Neutrophil (primary cell): Measurements from ENCODE around the gene RYR2.

Experiments
- H3K27ac ChIP-seq: fragments of 200-600 bp; sonication (generic); 2 replicates; pipeline ENCODE4 v1.5.1; 2016; ENCODE audit warnings: mild to moderate bottlenecking, moderate library complexity
- H3K27me3 ChIP-seq: fragments of 200-600 bp; sonication (generic); 2 replicates; pipeline ENCODE4 v1.6.0; 2016; ENCODE audit warnings: mild to moderate bottlenecking
- H3K36me3 ChIP-seq: fragments of 200-600 bp; sonication (generic); 2 replicates; pipeline ENCODE4 v1.5.1; 2017
- H3K4me1 ChIP-seq, 2 experiments: fragments of 200-600 bp in 1 of 2; sonication (generic) in 1 of 2; 1 replicate in 1 of 2; 2 replicates in 1 of 2; pipeline versions ENCODE4 v1.5.1 to v1.6.1; 2013 to 2016; ENCODE audit warnings: low read depth in 1 of 2, low read length in 1 of 2, mild to moderate bottlenecking in 1 of 2, moderate library complexity in 1 of 2; ENCODE audit not compliant: control insufficient read depth in 1 of 2, insufficient read depth in 1 of 2
- H3K4me3 ChIP-seq, 2 experiments: fragments of 200-600 bp in 1 of 2; sonication (generic) in 1 of 2; 1 replicate in 1 of 2; 2 replicates in 1 of 2; pipeline ENCODE4 v1.5.1; 2013 to 2016; ENCODE audit warnings: low read depth in 1 of 2, low read length in 1 of 2, mild to moderate bottlenecking in 1 of 2, moderate library complexity in 1 of 2
- H3K9me3 ChIP-seq: fragments of 200-600 bp; sonication (generic); 2 replicates; pipeline ENCODE4 v1.5.1; 2016
- TF ChIP-seq, protein P1 (sequence below): fragments of 200-600 bp; sonication (generic); IDR thresholded peaks from 2 replicates; pipeline ENCODE4 v1.5.1; 2016; ENCODE audit warnings: antibody characterized with exemption

The RYR2 gene

DNA sequence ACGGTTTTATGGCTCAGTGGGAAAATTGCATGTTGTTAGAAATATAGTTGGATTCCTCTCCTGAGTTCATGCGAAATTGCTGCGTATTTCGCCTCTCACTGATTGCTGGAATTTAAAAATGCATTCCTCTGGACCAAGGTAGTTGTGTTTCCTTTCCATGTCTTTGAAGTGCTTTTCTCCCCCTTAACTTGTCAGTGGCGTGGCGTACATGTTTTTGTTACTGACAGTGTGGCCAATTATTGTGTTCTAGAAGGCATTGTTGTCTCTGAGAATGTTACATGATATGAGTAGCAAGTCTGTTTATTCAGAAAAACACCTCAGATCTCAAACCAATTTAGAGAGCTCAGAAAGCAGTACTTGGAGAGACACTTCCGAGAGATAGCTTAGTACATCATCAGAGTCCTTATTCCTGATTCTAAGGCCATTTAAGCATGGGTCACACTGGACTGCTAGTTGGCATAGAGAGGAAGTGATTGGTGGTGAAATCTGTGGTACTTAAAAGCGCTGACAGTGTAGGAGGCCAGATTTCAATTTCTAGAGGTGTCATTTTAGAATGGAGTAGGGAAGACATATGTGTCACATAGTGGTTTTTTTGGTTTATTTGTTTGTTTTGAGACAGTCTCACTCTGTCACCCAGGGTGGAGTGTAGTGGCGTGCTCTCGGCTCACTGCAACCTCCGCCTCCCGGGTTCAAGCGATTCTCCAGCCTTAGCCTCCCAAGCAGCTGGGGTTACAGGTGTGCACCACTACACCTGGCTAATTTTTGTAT lies 184.4 kb downstream of the RYR2 start:
- Histone ChIP-seq H3K9me3 (no peaks in the 10 kb centered on the region), H3K27ac (no peak overlapping the region), H3K27me3 (no peaks in the 10 kb centered on the region), H3K36me3 (no peaks in the 10 kb centered on the region), H3K4me3 (no peak overlapping the region), H3K4me1 (no peaks in the 10 kb centered on the region)
- TF ChIP-seq, protein P1, sequence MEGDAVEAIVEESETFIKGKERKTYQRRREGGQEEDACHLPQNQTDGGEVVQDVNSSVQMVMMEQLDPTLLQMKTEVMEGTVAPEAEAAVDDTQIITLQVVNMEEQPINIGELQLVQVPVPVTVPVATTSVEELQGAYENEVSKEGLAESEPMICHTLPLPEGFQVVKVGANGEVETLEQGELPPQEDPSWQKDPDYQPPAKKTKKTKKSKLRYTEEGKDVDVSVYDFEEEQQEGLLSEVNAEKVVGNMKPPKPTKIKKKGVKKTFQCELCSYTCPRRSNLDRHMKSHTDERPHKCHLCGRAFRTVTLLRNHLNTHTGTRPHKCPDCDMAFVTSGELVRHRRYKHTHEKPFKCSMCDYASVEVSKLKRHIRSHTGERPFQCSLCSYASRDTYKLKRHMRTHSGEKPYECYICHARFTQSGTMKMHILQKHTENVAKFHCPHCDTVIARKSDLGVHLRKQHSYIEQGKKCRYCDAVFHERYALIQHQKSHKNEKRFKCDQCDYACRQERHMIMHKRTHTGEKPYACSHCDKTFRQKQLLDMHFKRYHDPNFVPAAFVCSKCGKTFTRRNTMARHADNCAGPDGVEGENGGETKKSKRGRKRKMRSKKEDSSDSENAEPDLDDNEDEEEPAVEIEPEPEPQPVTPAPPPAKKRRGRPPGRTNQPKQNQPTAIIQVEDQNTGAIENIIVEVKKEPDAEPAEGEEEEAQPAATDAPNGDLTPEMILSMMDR, result no peak

DNA sequence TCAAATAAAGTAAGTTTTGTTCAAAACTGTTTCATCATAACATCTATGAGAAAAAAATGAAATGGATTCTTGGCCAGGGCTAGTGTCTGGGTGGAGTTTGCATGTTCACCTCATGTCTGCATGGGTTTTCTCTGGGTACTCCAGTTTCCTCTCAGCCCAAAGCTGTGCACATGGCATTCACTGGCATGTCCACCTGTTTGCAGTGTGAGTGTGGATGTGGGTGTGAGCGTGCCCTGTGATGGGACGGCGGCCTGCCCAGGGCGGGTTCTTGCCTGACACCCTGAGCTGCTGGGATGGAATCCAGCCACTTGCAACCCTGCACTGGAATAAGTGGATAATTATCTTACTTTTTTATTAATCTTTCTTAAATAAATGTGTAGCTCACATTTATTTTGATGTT lies 185.5 kb downstream of the RYR2 start:
- Histone ChIP-seq H3K27ac (no peak overlapping the region), H3K36me3 (no peaks in the 10 kb centered on the region), H3K9me3 (no peaks in the 10 kb centered on the region), H3K4me1 (no peaks in the 10 kb centered on the region), H3K27me3 (no peaks in the 10 kb centered on the region), H3K4me3 (no peak overlapping the region)
- TF ChIP-seq, protein P1, result no peak

DNA sequence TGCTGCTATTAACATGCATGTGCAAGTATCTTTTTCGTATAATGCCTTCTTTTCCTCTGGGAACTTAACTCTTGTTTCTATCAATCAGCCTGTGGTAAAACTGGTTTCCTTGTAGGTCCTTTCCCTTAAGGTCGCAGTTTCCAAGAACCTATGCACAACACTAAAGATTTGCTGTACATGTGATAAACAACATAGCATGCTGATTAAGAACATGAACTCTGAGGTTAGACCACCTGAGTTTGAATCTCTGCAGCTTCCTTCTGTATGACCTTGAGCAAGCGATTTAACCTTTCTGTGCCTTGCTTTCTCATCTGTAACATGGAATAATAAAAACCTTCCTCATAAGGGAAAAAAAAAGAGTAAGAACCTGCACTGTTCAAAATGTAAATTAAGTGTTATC lies 186.4 kb downstream of the RYR2 start:
- Histone ChIP-seq H3K27me3 (no peaks in the 10 kb centered on the region), H3K4me3 (no peak overlapping the region), H3K27ac (no peak overlapping the region), H3K4me1 (no peaks in the 10 kb centered on the region), H3K9me3 (no peaks in the 10 kb centered on the region), H3K36me3 (no peaks in the 10 kb centered on the region)
- TF ChIP-seq, protein P1, result no peak

DNA sequence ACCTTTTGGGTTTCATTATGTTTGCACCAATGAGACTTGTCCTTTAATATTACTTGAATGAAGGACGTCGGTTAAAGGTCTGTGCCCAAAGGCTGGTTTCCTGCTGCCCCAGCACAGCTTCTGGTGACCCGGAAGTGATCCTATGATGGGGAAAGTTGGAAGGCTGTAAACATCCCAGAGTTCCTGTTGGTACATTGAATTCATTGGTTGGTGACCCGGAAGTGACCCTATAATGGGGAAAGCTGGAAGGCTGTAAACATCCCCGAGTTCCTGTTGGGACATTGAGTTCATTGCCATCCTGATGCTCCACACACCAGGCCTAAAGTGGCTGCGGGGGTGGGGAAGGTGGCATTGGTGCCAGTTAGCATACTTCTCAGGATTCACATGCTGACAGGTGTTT lies 187.3 kb downstream of the RYR2 start:
- Histone ChIP-seq H3K27ac (no peak overlapping the region), H3K27me3 (no peaks in the 10 kb centered on the region), H3K9me3 (no peaks in the 10 kb centered on the region), H3K4me1 (no peaks in the 10 kb centered on the region), H3K4me3 (no peak overlapping the region), H3K36me3 (no peaks in the 10 kb centered on the region)
- TF ChIP-seq, protein P1, result no peak

DNA sequence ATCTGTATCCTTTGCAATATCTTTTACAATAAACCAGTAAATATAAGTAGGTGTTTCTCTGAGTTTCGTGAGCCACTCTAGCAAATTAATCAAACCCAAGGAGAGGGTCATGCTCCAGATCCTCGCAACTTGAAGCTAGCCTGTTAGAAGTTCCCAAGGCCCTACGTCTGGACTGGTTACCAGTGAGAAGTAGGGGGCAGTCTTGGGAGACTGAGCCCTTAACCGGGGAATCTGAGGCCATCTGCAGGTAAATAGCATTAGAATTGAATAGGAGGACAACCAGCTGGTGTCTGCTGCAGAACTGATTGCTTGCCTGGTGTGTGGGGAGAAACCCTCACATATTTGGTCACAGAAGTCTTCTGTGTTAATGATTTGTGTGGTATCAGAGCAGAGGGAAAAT lies 190.5 kb downstream of the RYR2 start:
- TF ChIP-seq, protein P1, result no peak
- Histone ChIP-seq H3K27ac (no peak overlapping the region), H3K4me1 (no peaks in the 10 kb centered on the region), H3K27me3 (no peaks in the 10 kb centered on the region), H3K4me3 (no peak overlapping the region), H3K9me3 (no peaks in the 10 kb centered on the region), H3K36me3 (no peaks in the 10 kb centered on the region)
